Right renal cortex interstitium (tissue), 3 donors: ENCODE data around the gene CCDC148. TPM values are rescaled to one million over a fixed set of nuclear protein-coding genes. Genes with fewer than 3 reads are reported as not detected.
"Not testable (repeated sequence)": the region's sequence is repeated elsewhere in the genome, so short reads cannot be mapped to it uniquely, and the experiment has no call there.

Experiments
- DNase-seq, 3 donors: peaks; one replicate each; pipeline ENCODE4 v3.0.0-alpha.2; 2013; ENCODE audit warnings: low read depth in 3 of 3, low spot score in 2 of 3
- polyA plus RNA-seq, 3 donors: library from polyadenylated mRNA; unstranded; fragments of 120-200 nt; gene quantifications; one replicate each; pipeline ENCODE4 v1.2.1, GENCODE V29; 2013; ENCODE audit not compliant: insufficient read length in 3 of 3

Gene CCDC148
- polyA plus RNA-seq, 3 donors: 6.7 to 8.2 (median 8.0) TPM

GRCh38 chr2:158228943-158229508 lies 227.5 kb downstream of the CCDC148 start:
- DNase-seq: no peak

- not testable (repeated sequence) for DNase-seq
Measured at GRCh38 chr2:158223066-158223465, 233.5 kb downstream of the CCDC148 start.

GRCh38 chr2:158221063-158222020 lies 235.2 kb downstream of the CCDC148 start:
- DNase-seq: no peak

- DNase-seq: no peak
Measured at GRCh38 chr2:158217593-158217992, 239.0 kb downstream of the CCDC148 start.

- DNase-seq: no peak
Measured at GRCh38 chr2:158214431-158214830, 242.1 kb downstream of the CCDC148 start.

- no peak for DNase-seq
Measured at GRCh38 chr2:158213773-158214172, 242.8 kb downstream of the CCDC148 start.

GRCh38 chr2:158212301-158212700 lies 244.3 kb downstream of the CCDC148 start:
- no peak for DNase-seq

- no peak for DNase-seq
Measured at GRCh38 chr2:158211502-158211901, 245.1 kb downstream of the CCDC148 start.

- DNase-seq: no peak
Measured at GRCh38 chr2:158207354-158207753, 249.2 kb downstream of the CCDC148 start.

GRCh38 chr2:158205215-158205614 lies 251.3 kb downstream of the CCDC148 start:
- DNase-seq: no peak

GRCh38 chr2:158204741-158205165 lies 251.8 kb downstream of the CCDC148 start:
- no peak for DNase-seq

GRCh38 chr2:158202161-158202815 lies 254.3 kb downstream of the CCDC148 start:
- no peak for DNase-seq

GRCh38 chr2:158199928-158200650 lies 256.5 kb downstream of the CCDC148 start:
- DNase-seq: no peak

GRCh38 chr2:158197940-158198339 lies 258.6 kb downstream of the CCDC148 start:
- no peak for DNase-seq

GRCh38 chr2:158194229-158194628 lies 262.3 kb downstream of the CCDC148 start:
- no peak for DNase-seq

GRCh38 chr2:158192515-158193443 lies 263.8 kb downstream of the CCDC148 start:
- DNase-seq: no peak

- no peak for DNase-seq
Measured at GRCh38 chr2:158191076-158191895, 265.3 kb downstream of the CCDC148 start.

GRCh38 chr2:158189526-158189925 lies 267.0 kb downstream of the CCDC148 start:
- DNase-seq: no peak

GRCh38 chr2:158187908-158188307 lies 268.6 kb downstream of the CCDC148 start:
- DNase-seq: no peak
